GM21723 (cell line): ENCODE results near the gene GPR89B.
"Not testable (repeated sequence)": the region's sequence is repeated elsewhere in the genome, so short reads cannot be mapped to it uniquely, and the experiment has no call there.

ENCODE experiments used
- ATAC-seq: cut with Tn5 transposase; IDR thresholded peaks from one replicate; pipeline ENCODE4 v1.9.1; 2021; ENCODE audit warnings: mild to moderate bottlenecking, moderate library complexity; ENCODE audit not compliant: unreplicated experiment

The GPR89B gene

GRCh38 chr1:147928236-147929132 lies at the start of gene GPR89B:
TSS of gene GPR89B (plus strand) at chr1:147928420. CDS start at chr1:147928537, 117 bp downstream.
- peak; percentile 96 for ATAC-seq

- no peak for ATAC-seq
Measured at GRCh38 chr1:147879911-147880310, 48.3 kb upstream of the GPR89B start.

GRCh38 chr1:147882535-147882934 lies 45.7 kb upstream of the GPR89B start:
- ATAC-seq = no peak

- peak; percentile 86 for ATAC-seq
Measured at GRCh38 chr1:147890177-147890790, 37.9 kb upstream of the GPR89B start.

- ATAC-seq = no peak
Measured at GRCh38 chr1:147891088-147891487, 37.1 kb upstream of the GPR89B start.

GRCh38 chr1:147892216-147892615 lies 36.0 kb upstream of the GPR89B start:
- no peak for ATAC-seq

GRCh38 chr1:147892731-147893214 lies 35.4 kb upstream of the GPR89B start:
- no peak for ATAC-seq

GRCh38 chr1:147895123-147895522 lies 33.1 kb upstream of the GPR89B start:
- no peak for ATAC-seq

GRCh38 chr1:147897029-147897752 lies 31.0 kb upstream of the GPR89B start:
- ATAC-seq = no peak

GRCh38 chr1:147897789-147898188 lies 30.4 kb upstream of the GPR89B start:
- no peak for ATAC-seq

GRCh38 chr1:147902253-147902845 lies 25.9 kb upstream of the GPR89B start, which contains the start of gene GJA8:
TSS of gene GJA8 (plus strand) at chr1:147902795. CDS start at chr1:147907956, 5,161 bp downstream.
- ATAC-seq = no peak

- ATAC-seq = no peak
Measured at GRCh38 chr1:147904726-147905125, 23.5 kb upstream of the GPR89B start.

GRCh38 chr1:147907786-147908509 lies 20.3 kb upstream of the GPR89B start:
- no peak for ATAC-seq

GRCh38 chr1:147912553-147912952 lies 15.7 kb upstream of the GPR89B start:
- ATAC-seq = no peak

- no peak for ATAC-seq
Measured at GRCh38 chr1:147913362-147913942, 14.8 kb upstream of the GPR89B start.

- ATAC-seq = no peak
Measured at GRCh38 chr1:147919896-147920295, 8.3 kb upstream of the GPR89B start.

GRCh38 chr1:147924813-147925212 lies 3.4 kb upstream of the GPR89B start:
- ATAC-seq = no peak

- ATAC-seq = not testable (repeated sequence)
Measured at GRCh38 chr1:147927215-147927614, 1.0 kb upstream of the GPR89B start.

GRCh38 chr1:147927689-147928088 lies 531 bp upstream of the GPR89B start:
- not testable (repeated sequence) for ATAC-seq

GRCh38 chr1:147931137-147931536 lies 2.9 kb downstream of the GPR89B start:
- ATAC-seq = not testable (repeated sequence)
